Measurements from ENCODE around the gene CRYZL1.
A peak's percentile ranks its signal among the peaks of the same experiment; 100 is the strongest.

Gene CRYZL1

DNA sequence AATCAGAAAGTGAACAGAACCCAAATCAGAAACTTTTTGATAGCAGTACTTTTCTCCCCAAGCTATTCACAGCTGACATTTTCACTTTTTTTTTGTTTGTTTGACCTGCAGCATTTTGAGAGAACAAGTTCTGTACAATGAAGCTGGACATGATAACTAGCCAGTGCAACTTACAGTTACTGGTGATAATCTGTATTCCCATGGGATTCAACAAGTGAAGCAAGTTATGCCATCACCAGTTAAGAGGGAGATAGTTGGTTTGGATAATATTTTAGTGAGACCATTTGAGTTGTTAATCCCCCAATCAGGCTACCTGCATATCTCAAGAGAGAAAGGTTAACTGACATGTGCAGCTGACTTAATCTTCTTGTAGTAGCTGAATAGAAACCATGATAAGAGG, 80.6 kb downstream of the CRYZL1 start:
- no peak for DNase-seq (ENCODE audit: low read depth)

DNA sequence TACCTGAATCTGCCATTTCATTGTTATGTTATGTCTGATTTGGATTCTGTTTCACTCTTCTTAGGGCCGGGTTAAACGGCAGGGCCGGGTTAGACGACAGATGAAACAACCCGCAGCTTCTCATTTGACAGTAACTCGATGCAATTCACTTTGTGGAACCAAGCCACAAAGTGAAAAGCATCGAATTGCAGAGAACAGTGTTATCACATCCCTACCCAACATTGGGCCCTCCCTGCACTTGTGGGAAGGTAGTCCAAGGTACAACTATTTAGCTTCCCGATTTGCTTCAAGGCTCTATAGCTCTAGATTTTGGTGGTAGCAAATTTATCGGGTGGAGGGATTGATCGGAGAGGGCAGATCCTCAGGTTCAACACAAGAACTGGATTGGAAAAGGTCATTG, 81.7 kb downstream of the CRYZL1 start:
- no peak for DNase-seq (ENCODE audit: low read depth)

DNA sequence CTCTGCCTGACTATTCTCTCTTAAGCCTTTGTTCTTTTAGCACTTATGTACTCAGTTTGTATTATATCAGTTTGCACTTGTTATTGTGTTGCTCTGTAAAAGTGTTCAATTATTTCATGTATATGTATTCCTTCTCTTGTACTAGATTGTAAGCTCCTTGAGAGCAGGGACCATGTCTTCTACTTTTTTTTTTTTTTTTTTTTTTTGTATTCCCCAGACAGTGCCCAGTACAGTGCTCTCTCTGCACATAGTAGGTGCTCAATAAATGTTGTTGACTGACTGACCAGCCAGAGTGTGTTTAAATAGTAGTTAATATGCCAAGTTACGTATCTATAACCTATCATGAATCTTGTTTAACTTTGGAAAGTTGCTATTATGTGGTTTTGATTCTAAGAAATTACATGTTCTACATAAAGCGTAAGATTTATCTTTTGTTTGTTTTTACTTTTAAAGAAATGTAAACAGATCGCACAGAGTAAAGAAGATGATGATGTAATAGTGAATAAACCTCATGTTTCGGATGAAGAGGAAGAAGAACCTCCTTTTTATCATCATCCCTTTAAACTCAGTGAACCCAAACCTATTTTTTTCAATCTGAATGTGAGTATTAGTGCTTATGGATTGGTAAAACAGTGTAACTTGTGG, 82.6 kb downstream of the CRYZL1 start:
- no peak for DNase-seq (ENCODE audit: low read depth)

DNA sequence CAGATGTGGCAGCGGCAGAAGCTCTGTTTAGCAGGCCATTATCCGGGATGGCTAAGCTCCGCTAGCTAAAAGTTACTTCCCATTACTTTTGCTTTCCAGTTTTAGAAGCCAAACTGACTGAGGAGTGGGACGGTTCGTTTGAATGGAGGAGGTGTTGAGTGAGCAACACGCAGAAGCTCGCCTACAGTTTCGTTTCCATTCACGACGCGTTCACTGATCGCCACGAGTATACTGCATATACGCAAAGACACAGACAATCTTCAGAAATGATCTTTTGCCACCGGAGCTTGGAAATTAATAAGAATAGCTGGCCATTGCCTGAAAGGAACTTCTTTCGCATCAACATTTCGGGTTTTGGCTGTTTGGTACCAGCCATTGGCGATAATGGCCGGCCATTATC, 84.1 kb downstream of the CRYZL1 start:
- DNase-seq (ENCODE audit: low read depth), result no peak

DNA sequence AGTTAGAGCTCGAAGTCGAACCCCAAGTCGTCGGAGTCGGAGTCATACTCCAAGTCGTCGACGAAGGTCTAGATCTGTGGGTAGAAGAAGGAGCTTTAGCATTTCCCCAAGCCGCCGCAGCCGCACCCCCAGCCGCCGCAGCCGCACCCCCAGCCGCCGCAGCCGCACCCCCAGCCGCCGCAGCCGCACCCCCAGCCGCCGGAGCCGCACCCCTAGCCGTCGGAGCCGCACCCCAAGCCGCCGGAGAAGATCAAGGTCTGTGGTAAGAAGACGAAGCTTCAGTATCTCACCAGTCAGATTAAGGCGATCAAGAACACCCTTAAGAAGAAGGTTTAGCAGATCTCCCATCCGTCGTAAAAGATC, 86.6 kb downstream of the CRYZL1 start:
- DNase-seq (ENCODE audit: low read depth), result no peak

DNA sequence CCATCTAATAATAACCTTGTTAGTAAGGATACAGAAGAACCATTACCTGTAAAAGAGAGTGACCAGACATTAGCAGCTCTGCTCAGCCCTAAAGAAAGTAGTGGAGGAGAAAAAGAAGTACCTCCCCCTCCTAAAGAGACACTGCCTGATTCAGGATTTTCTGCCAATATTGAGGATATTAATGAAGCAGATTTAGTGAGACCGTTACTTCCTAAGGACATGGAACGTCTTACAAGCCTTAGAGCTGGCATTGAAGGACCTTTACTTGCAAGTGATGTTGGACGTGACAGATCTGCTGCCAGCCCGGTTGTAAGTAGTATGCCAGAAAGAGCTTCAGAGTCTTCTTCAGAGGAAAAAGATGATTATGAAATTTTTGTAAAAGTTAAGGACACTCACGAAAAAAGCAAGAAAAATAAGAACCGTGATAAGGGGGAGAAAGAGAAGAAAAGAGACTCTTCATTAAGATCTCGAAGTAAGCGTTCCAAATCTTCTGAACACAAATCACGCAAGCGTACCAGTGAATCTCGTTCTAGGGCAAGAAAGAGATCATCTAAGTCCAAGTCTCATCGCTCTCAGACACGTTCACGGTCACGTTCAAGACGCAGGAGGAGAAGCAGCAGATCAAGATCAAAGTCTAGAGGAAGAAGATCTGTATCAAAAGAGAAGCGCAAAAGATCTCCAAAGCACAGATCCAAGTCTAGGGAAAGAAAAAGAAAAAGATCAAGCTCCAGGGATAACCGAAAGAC, 87.1 kb downstream of the CRYZL1 start:
- no peak for DNase-seq (ENCODE audit: low read depth)

DNA sequence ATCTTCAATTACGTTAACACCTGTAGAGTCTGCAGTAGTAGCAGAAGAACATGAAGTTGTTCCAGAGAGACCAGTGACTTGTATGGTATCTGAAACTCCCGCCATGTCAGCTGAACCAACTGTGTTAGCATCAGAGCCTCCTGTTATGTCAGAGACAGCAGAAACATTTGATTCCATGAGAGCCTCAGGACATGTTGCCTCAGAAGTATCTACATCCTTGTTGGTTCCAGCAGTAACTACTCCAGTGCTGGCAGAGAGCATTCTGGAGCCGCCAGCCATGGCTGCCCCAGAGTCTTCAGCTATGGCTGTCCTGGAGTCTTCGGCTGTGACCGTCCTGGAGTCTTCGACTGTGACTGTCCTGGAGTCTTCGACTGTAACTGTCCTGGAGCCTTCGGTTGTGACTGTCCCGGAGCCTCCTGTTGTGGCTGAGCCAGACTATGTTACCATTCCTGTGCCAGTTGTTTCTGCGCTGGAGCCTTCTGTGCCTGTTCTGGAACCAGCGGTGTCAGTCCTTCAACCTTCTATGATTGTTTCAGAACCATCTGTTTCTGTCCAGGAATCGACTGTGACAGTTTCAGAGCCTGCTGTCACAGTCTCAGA, 88.4 kb downstream of the CRYZL1 start:
- DNase-seq (ENCODE audit: low read depth), result no peak

DNA sequence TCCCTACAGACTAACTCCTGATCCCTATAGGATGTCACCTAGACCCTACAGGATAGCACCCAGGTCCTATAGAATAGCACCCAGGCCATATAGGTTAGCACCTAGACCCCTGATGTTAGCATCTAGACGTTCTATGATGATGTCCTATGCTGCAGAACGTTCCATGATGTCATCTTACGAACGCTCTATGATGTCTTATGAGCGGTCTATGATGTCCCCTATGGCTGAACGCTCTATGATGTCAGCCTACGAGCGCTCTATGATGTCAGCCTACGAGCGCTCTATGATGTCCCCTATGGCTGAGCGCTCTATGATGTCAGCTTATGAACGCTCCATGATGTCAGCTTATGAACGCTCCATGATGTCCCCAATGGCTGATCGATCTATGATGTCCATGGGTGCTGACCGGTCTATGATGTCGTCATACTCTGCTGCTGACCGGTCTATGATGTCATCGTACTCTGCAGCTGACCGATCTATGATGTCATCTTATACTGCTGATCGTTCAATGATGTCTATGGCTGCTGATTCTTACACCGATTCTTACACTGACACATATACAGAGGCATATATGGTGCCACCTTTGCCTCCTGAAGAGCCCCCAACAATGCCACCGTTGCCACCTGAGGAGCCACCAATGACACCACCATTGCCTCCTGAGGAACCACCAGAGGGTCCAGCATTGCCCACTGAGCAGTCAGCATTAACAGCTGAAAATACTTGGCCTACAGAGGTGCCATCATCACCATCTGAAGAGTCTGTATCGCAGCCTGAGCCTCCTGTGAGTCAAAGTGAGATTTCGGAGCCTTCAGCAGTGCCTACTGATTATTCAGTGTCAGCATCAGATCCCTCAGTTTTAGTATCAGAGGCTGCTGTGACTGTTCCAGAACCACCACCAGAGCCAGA, 89.2 kb downstream of the CRYZL1 start:
- DNase-seq (ENCODE audit: low read depth), result no peak

DNA sequence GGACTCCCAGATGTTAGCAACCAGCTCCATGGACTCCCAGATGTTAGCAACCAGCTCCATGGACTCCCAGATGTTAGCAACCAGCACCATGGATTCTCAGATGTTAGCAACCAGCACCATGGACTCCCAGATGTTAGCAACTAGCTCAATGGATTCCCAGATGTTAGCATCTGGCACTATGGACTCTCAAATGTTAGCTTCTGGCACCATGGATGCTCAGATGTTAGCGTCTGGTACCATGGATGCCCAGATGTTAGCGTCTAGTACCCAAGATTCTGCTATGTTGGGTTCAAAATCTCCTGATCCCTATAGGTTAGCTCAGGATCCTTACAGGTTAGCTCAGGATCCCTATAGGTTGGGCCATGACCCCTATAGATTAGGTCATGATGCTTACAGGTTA, 89.9 kb downstream of the CRYZL1 start:
- no peak for DNase-seq (ENCODE audit: low read depth)

DNA sequence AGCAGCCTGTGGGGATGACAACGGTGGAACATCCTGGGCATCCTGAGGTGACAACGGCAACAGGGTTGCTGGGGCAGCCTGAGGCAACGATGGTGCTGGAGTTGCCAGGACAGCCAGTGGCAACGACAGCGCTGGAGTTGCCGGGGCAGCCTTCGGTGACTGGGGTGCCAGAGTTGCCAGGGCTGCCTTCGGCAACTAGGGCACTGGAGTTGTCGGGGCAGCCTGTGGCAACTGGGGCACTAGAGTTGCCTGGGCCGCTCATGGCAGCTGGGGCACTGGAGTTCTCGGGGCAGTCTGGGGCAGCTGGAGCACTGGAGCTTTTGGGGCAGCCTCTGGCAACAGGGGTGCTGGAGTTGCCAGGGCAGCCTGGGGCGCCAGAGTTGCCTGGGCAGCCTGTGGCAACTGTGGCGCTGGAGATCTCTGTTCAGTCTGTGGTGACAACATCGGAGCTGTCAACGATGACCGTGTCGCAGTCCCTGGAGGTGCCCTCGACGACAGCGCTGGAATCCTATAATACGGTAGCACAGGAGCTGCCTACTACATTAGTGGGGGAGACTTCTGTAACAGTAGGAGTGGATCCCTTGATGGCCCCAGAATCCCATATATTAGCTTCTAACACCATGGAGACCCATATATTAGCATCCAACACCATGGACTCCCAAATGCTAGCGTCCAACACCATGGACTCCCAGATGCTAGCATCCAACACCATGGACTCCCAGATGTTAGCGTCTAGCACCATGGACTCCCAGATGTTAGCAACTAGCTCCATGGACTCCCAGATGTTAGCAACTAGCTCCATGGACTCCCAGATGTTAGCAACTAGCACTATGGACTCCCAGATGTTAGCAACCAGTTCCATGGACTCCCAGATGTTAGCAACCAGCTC, 90.5 kb downstream of the CRYZL1 start:
- no peak for DNase-seq (ENCODE audit: low read depth)

DNA sequence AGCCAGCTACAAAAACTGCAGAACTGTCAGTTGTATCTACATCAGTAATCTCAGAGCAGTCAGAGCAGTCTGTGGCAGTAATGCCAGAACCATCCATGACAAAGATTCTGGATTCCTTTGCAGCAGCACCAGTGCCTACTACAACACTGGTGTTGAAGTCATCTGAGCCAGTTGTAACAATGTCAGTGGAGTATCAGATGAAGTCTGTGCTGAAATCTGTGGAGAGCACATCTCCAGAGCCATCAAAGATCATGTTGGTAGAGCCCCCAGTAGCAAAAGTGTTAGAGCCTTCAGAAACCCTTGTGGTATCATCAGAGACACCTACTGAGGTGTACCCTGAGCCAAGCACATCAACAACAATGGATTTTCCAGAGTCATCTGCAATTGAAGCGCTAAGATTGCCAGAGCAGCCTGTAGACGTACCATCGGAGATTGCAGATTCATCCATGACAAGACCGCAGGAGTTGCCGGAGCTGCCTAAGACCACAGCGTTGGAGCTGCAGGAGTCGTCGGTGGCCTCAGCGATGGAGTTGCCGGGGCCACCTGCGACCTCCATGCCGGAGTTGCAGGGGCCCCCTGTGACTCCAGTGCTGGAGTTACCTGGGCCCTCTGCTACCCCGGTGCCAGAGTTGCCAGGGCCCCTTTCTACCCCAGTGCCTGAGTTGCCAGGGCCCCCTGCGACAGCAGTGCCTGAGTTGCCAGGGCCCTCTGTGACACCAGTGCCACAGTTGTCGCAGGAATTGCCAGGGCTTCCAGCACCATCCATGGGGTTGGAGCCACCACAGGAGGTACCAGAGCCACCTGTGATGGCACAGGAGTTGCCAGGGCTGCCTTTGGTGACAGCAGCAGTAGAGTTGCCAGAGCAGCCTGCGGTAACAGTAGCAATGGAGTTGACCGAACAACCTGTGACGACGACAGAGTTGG, 91.4 kb downstream of the CRYZL1 start:
- DNase-seq (ENCODE audit: low read depth), result no peak

DNA sequence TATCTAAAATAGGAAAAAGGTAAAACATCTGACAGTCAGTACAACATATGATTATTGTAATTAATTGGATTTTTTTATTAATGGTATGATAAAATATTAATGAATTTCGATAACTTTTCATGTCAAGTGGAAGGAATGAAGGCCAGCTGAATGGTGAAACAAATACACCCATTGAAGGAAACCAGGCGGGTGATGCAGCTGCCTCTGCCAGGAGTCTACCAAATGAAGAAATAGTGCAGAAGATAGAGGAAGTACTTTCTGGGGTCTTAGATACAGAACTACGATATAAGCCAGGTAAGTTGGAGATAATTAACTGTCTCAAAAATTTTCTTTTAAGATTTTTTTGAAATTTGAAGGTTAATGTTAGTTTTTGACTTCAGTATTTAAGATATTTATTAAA, 95.5 kb downstream of the CRYZL1 start:
- DNase-seq (ENCODE audit: low read depth), result no peak

DNA sequence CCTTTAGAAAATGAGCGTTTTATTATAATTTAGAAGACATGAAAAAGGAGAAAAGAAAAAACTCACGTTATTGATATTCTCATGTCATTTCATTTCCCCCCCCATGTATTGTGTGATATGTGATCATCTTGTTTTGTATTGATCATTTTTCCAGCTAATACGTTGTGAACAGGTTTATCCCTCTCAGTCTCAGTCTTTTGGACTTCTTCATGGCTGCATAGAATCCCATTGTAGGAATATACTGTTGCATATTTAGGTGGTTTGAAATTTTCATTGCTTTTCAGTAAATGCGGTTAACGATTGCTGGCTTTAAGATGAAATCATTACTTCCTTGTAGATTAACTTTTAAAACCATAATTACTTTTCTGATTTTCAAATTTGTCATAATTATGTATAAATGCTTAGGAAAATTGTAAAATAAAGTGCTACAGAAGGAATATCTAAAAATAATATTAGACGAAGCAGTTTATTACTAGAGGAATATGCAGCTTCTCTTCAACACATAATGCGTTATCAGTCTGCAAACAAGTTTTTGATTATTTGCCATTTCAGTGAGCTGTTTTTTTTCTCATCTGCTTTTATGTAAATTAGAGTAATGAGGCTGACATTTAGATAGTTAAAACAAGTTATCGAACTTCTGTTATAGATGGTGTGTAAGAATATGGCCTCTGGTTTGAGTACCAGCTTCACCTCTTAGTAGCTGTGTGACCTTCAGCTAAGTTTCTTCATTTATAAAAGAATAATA, 96.9 kb downstream of the CRYZL1 start:
- DNase-seq (ENCODE audit: low read depth), result no peak

DNA sequence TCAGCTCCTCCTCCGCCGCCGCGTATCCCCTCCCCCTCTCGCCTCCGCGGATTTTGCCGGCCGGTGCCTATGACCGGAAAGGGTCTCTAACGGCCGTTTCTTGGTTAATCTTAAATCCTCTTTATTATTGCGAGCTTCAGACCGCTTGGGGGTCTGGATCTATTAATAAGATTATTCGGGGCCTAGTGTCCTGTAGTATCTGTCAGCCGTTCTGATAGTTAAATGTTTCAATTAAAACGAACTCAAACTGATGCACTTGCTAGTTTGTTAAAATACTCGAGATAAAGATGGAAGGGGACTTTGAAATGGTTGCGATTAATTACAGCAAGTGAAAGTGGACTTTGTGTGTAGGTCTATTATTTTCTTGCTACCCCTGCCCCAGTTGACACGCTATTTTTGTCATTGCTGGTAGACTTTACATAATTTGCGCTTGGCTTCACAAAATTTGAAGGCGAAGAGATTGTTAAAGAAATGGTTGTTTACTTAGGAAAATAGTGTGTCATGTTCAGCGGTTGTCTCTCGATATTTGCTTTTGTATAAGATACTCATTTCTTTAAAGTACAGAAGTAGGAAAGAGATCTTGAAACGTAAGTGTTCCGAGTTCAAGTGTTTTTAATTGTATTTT, 97.9 kb downstream of the CRYZL1 start:
- no peak for DNase-seq (ENCODE audit: low read depth)

DNA sequence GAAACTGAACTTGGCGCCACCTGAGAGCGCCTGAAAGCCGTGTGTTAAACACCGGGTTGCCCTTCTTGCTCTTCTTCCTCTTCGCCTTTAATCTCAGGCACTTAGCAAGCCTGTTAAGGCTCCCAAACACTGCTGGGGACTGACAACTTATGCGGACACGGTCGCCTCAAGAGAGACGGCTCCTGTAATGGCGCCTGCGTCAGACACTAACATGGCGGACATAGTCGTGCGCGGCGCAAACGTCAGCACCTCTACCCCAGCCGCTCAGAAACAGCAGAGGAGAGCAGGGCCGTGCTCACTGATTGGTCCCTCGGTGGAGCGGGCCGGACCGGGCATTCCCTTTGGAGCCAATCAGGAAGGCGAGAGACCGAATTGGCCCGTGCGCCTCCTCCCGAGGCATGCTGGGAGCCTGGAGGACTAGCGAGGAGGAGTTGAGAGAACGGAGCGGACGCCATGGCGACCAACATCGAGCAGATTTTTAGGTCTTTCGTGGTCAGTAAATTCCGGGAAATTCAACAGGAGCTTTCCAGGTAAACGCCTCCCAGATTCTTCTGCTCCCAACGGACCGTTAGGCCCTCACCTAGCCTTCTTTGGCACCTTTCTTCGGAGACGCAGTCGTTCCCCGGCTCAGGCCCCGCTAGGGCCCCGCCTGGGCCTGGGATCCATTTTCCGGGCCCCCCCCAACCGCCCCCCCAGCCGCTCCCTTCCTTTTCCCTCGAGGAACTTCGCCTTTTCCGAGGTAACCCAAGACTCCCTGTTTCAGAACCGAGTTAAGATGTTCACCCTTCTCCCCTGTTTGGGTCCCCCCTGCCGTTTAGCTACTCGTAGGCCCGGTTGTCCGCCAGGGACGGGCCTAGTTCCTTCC, 98.7 kb downstream of the CRYZL1 start, which contains the start of gene SON:
Gene SON (plus strand): TSS at position 399 of the 865 bp plus-strand sequence. CDS start 55 bp downstream, at position 454.
- DNase-seq (ENCODE audit: low read depth), result peak; percentile 91

DNA sequence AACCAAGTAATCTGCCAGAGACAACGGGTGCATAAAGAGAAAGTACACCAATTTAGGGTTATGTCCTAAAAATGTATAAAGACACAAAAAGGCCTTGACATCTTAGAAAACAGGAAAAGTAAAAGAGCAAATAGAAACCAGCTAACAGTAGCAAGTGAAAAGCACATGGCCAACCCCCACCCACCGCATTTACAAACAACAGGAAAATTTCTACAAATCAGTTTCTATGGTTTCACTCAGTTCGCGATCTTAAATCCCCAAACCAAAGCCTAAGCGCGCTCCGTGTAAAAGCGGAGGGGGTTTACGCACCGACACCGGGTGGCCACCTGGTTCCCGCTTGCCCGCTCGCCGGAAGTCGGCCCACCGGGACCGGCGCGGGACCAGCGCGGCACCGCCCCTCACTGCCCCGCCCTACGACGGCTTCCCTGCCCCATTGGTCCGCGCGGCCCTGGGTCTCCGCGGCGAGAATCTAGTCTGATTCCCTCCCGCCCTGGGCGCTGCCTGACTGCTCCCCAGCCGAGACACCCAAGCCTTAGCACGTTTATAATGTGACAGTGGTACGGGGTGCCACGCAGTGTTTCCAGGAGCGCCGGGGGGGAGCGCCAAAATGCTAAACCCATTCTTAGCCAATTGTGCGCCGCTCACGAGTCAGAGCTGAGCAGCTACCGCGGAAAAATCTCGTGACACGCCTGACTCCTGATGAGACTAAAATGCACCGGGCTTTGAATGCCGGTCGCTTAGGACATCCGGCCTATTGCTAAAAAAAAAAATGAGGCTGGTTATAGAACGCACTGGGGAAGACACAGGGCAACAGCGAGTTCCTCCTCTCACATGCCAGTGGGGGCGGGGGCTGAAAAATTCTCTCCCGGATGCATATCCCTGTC, 99.5 kb downstream of the CRYZL1 start, which contains the start of gene GART:
Gene GART (minus strand): TSS at position 362 of the 884 bp plus-strand sequence. CDS start 2,802 bp downstream, outside the sequence.
- DNase-seq (ENCODE audit: low read depth), result peak; percentile 64
